AG04450 (cell line): Measurements from ENCODE around the gene CHRDL2. TPM values are rescaled to one million over a fixed set of nuclear protein-coding genes. Genes with fewer than 3 reads are reported as not detected.

Experiments used
- CTCF ChIA-PET: fragments of 300-600, 350-600 bp; formaldehyde crosslinking; extraction: SDS; loops from one replicate; lab custom pipeline; 2022; ENCODE audit warnings: antibody characterized with exemption, inconsistent platforms; lab: Charles Lee
- POLR2A ChIA-PET: fragments of 350-600 bp; formaldehyde crosslinking; extraction: SDS; loops from one replicate; lab custom pipeline; 2021; ENCODE audit warnings: antibody characterized with exemption, inconsistent platforms; lab: Yijun Ruan, JAX
- DNase-seq: peaks from one replicate; pipeline ENCODE4 v3.0.0-alpha.2; 2011; ENCODE audit warnings: low read depth, low spot score
- H3K27ac ChIP-seq: one replicate; pipeline ENCODE4 v1.5.1; 2012; ENCODE audit warnings: low read depth, low read length, control low read depth
- H3K27me3 ChIP-seq: one replicate; pipeline ENCODE4 v1.6.0; 2012; ENCODE audit warnings: low read length; ENCODE audit not compliant: control insufficient read depth, insufficient read depth
- H3K4me3 ChIP-seq: 2 replicates; pipeline ENCODE4 v1.5.1; 2011; ENCODE audit warnings: mild to moderate bottlenecking, low read depth, low read length, control low read depth
- H3K9me3 ChIP-seq: 2 replicates; pipeline ENCODE4 v1.5.1; 2012; ENCODE audit warnings: low read length; ENCODE audit not compliant: control insufficient read depth, insufficient read depth
- polyA plus RNA-seq: library from polyadenylated mRNA; depleted of rRNA; stranded (reverse); fragments of >200 nt; gene quantifications from 2 replicates; pipeline ENCODE4 v1.2.3, GENCODE V29; 2011
- TF ChIP-seq, protein P1 (sequence below): IDR thresholded peaks from 2 replicates; pipeline ENCODE4 v1.5.1; 2011; ENCODE audit warnings: low read depth, low read length, control low read depth, inconsistent platforms

Gene CHRDL2
- polyA plus RNA-seq, 1 experiment = 0.88 TPM

DNA sequence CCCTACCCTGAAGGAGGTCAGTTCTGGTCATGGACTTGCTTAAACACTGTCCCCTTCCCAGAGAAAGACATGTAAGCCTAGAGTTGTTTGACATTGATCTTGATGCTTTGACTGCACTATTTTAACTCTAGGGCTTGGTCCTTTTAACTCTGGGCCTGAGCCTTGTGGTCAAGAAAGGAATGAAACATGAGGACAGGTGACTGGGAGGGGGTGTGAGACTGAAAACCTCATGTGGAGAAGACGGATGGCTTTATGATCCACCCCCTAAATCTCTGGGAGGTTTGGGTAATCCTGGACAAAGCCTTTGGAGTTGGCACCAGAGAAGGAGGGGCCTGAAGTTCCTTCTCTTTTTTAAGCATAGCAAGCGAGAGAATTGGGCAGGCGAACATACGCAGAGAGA is 17.5 kb downstream of the CHRDL2 start:
- no peaks in the 10 kb centered on the region for H3K27me3 ChIP-seq
- ChIA-PET CTCF (interaction anchor here (4.2 kb wide), 1 partner anchor 12 kb away, joined by 26 read pairs; no protein-coding TSS in a partner anchor), POLR2A (no interaction called here)
- no peak overlapping the region for H3K4me3 ChIP-seq
- H3K9me3 ChIP-seq = no peaks in the 10 kb centered on the region
- H3K27ac ChIP-seq = no peak overlapping the region
- TF ChIP-seq, protein P1, sequence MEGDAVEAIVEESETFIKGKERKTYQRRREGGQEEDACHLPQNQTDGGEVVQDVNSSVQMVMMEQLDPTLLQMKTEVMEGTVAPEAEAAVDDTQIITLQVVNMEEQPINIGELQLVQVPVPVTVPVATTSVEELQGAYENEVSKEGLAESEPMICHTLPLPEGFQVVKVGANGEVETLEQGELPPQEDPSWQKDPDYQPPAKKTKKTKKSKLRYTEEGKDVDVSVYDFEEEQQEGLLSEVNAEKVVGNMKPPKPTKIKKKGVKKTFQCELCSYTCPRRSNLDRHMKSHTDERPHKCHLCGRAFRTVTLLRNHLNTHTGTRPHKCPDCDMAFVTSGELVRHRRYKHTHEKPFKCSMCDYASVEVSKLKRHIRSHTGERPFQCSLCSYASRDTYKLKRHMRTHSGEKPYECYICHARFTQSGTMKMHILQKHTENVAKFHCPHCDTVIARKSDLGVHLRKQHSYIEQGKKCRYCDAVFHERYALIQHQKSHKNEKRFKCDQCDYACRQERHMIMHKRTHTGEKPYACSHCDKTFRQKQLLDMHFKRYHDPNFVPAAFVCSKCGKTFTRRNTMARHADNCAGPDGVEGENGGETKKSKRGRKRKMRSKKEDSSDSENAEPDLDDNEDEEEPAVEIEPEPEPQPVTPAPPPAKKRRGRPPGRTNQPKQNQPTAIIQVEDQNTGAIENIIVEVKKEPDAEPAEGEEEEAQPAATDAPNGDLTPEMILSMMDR = no peak
- DNase-seq = no peak

DNA sequence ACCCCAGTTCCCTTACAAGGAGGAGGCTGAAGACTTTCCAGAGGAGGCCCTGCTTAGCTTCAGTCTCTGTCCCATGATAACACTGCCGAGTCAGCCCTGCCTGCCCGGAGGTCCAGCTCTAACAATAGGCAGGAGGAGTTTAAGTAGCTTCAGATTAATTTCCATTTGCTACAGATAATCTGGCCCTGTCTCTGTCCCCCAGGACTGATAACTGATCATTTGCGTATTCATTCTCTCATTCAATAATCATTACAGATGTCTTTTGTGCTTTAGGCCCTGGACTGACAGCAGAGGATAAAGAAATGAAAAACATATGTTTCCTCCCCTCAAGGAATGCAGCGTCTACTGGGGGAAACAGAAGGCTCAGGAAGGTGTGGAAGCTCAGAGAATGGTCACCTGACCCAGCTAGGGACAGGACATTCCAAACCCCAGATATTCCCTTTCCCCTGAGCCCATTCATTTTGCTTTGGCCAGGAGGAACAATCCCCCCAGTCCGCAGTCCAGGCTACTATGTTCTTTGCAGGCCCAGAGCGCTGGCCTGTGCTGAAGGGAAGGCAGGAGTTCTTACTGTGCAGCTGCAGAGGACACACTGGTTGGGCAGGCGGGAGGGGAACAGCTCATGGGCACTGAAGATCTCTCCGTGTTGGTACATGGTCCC is 20.8 kb downstream of the CHRDL2 start:
- Histone ChIP-seq H3K27me3 (peaks cover 2% of the 10 kb centered on the region), H3K9me3 (no peaks in the 10 kb centered on the region), H3K27ac (peak overlapping the region; percentile 69), H3K4me3 (no peak overlapping the region)
- TF ChIP-seq, protein P1 = no peak
- no peak for DNase-seq
- ChIA-PET CTCF (interaction anchor here (0.7 to 1.9 kb wide), 5 partner anchors 9 to 321 kb away, joined by 3 to 20 read pairs (median 4); no protein-coding TSS in a partner anchor), POLR2A (interaction anchor here (0.7 to 1.6 kb wide), 2 partner anchors 10 to 13 kb away, joined by 4 read pairs; no protein-coding TSS in a partner anchor)

GRCh38 chr11:74709175-74709574 is 22.1 kb downstream of the CHRDL2 start:
- Histone ChIP-seq H3K4me3 (no peak overlapping the region), H3K9me3 (no peaks in the 10 kb centered on the region), H3K27me3 (peaks cover 2% of the 10 kb centered on the region), H3K27ac (no peak overlapping the region)
- ChIA-PET CTCF (no interaction called here), POLR2A (no interaction called here)
- DNase-seq = no peak
- TF ChIP-seq, protein P1 = no peak

DNA sequence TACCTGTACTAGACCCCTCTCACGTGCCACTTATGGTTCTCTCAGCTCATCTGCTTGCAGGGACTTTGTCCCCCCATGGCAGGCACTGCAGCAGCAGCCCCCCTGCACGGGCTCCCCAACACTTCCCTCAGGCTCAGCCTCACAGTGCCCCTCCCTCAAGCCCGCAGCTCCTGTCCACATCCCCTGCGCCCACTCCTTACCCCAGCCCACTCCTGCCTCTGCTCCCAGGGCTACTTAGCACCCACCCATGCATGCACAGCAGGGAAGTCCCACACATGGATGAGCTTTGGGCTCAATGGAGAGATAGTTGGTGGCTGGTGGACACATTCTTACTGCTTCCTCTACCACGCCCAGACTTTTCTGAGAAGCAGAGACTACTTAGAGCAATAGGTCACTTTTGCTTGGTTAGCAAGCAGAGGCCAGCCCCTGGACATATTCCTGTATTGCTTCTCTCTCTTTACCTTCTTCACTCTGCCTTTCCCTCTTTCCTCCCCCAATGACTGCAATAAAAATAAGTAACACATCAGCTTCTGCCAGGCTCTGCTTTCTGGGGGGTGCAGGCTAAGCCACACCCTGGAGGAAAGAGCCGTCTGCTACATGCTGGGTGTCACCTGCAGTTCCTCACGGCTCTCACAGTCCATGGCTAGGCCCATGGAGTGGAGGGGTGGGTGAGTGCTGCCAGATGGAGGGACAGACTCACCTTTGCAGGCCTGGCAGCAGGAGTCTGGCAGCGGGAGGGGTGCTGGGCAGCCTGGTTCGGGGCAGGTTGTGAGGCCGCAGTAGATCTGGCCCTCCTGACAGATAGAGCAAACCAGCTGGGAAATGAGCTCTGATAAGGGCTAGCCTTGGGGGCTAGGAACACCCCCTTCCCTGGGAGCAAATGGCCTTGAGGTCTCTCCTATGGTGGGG is 23.4 kb downstream of the CHRDL2 start:
- Histone ChIP-seq H3K4me3 (no peak overlapping the region), H3K9me3 (no peaks in the 10 kb centered on the region), H3K27ac (no peak overlapping the region), H3K27me3 (peaks cover 2% of the 10 kb centered on the region)
- CTCF ChIA-PET = no interaction called here
- POLR2A ChIA-PET = interaction anchor here (1.1 kb wide), 1 partner anchor 13 kb away, joined by 3 read pairs; no protein-coding TSS in a partner anchor
- TF ChIP-seq, protein P1 = no peak
- no peak for DNase-seq

GRCh38 chr11:74707182-74707581 is 24.0 kb downstream of the CHRDL2 start:
- TF ChIP-seq, protein P1 = no peak
- Histone ChIP-seq H3K27me3 (peaks cover 2% of the 10 kb centered on the region), H3K4me3 (no peak overlapping the region), H3K9me3 (no peaks in the 10 kb centered on the region), H3K27ac (no peak overlapping the region)
- POLR2A ChIA-PET = no interaction called here
- CTCF ChIA-PET = no interaction called here
- no peak for DNase-seq
